Measurements from ENCODE around the gene PTPRZ1.

- TF ChIP-seq ZNF274 (IDR thresholded peaks at IDR 0.05; ENCODE audit: low read depth, low read length): no peak
- no peak for TF ChIP-seq SUZ12 (IDR thresholded peaks at IDR 0.05; ENCODE audit: extremely low read depth, insufficient read depth, insufficient read length)
Measured at GRCh38 chr7:121985476-121986030, 112.6 kb downstream of the PTPRZ1 start.
